Endothelial cell of umbilical vein (primary cell): ENCODE results near the gene PHF23. TPM values are rescaled to one million over a fixed set of nuclear protein-coding genes. Genes with fewer than 3 reads are reported as not detected.

Source experiments
- BruUV-seq: library from RNA; stranded (reverse); fragments of 400-500 nt; replicated peaks from 2 replicates; lab custom pipeline; 2021; lab: Mats Ljungman, UMichigan
- CTCF ChIA-PET: fragments of 300-600, 350-600 bp; sonication (Branson Sonifier 250); formaldehyde crosslinking; loops from one replicate; lab custom pipeline; 2021; ENCODE audit warnings: antibody characterized with exemption, inconsistent platforms; lab: Charles Lee
- POLR2A ChIA-PET: fragments of 300-600, 350-600 bp; sonication (Branson Sonifier 250); formaldehyde crosslinking; loops from one replicate; lab custom pipeline; 2021; ENCODE audit warnings: antibody characterized with exemption, inconsistent platforms; lab: Charles Lee
- DNase-seq: peaks from one replicate; pipeline ENCODE4 v3.0.0-alpha.2; 2011; ENCODE audit warnings: low read depth, low spot score
- FAIRE-seq: peaks from 2 replicates; lab custom pipeline; 2011; peaks lifted over from hg19 to GRCh38; lab: Jason Lieb, UNC
- H2AFZ ChIP-seq: 2 replicates; pipeline ENCODE4 v1.6.0; 2012; ENCODE audit warnings: low read depth, low read length, control low read depth, inconsistent platforms
- H3K27ac ChIP-seq: 2 replicates; pipeline ENCODE4 v1.5.1; 2011; ENCODE audit warnings: low read depth, mild to moderate bottlenecking, control low read depth, low read length, moderate library complexity; ENCODE audit not compliant: insufficient read depth
- H3K27me3 ChIP-seq, 2 experiments: 2 replicates each; pipeline versions ENCODE4 v1.6.0 to v1.6.1; 2011; ENCODE audit warnings: low read length in 2 of 2, mixed read lengths in 1 of 2; ENCODE audit not compliant: control insufficient read depth in 2 of 2, insufficient read depth in 2 of 2
- H3K36me3 ChIP-seq, 2 experiments: 2 replicates in 1 of 2; 3 replicates in 1 of 2; pipeline ENCODE4 v1.5.1; 2011; ENCODE audit warnings: low read length in 2 of 2, mild to moderate bottlenecking in 1 of 2, moderate library complexity in 1 of 2; ENCODE audit not compliant: control insufficient read depth in 2 of 2, insufficient read depth in 2 of 2; ENCODE audit errors: extremely low read depth in 1 of 2
- H3K4me1 ChIP-seq: 3 replicates; pipeline ENCODE4 v1.5.1; 2011; ENCODE audit warnings: mild to moderate bottlenecking, low read length; ENCODE audit not compliant: control insufficient read depth, insufficient read depth; ENCODE audit errors: extremely low read depth
- H3K4me2 ChIP-seq: 2 replicates; pipeline ENCODE4 v1.6.1; 2011; ENCODE audit warnings: low read length, control low read depth, mixed read lengths; ENCODE audit not compliant: insufficient read depth
- H3K4me3 ChIP-seq, 3 experiments: fragments of 200-600 bp in 1 of 3; sonication (generic), shearing (Covaris generic) in 1 of 3; replicated peaks in 1 of 3; 2 replicates each; pipeline ENCODE4 v1.5.1; 2011 to 2016; ENCODE audit warnings: control low read depth in 3 of 3, low read length in 3 of 3, mild to moderate bottlenecking in 2 of 3, inconsistent platforms in 1 of 3, low read depth in 1 of 3, moderate library complexity in 1 of 3; ENCODE audit not compliant: insufficient read depth in 1 of 3
- H3K79me2 ChIP-seq: 2 replicates; pipeline ENCODE4 v1.6.0; 2012; ENCODE audit warnings: low read length, inconsistent platforms; ENCODE audit not compliant: control insufficient read depth, insufficient read depth
- H3K9ac ChIP-seq: replicated peaks from 2 replicates; pipeline ENCODE3; 2011; ENCODE audit warnings: low read length, control low read depth; ENCODE audit not compliant: insufficient read depth; ENCODE audit errors: extremely low read depth
- H3K9me1 ChIP-seq: replicated peaks from 3 replicates; pipeline ENCODE4 v1.6.0; 2011; ENCODE audit warnings: mild to moderate bottlenecking, low read length; ENCODE audit not compliant: control insufficient read depth, insufficient read depth; ENCODE audit errors: extremely low read depth
- H3K9me3 ChIP-seq: replicated peaks from 2 replicates; pipeline ENCODE4 v1.5.1; 2012; ENCODE audit warnings: low read length, inconsistent platforms; ENCODE audit not compliant: control insufficient read depth, insufficient read depth
- H4K20me1 ChIP-seq: replicated peaks from 2 replicates; pipeline ENCODE3; 2011; ENCODE audit warnings: mild to moderate bottlenecking, low read length; ENCODE audit not compliant: control insufficient read depth, insufficient read depth; ENCODE audit errors: extremely low read depth
- CTCF ChIP-seq, 2 donors: IDR thresholded peaks; 1 replicate in 1 of 2; 2 replicates in 1 of 2; pipeline ENCODE4 v1.5.1; 2011; ENCODE audit warnings: low read length in 2 of 2, mild to moderate bottlenecking in 2 of 2, moderate library complexity in 2 of 2, control low read depth in 1 of 2, inconsistent platforms in 1 of 2, low read depth in 1 of 2; ENCODE audit not compliant: insufficient read depth in 1 of 2; ENCODE audit errors: extremely low read depth in 1 of 2
- EZH2 ChIP-seq: IDR thresholded peaks from 2 replicates; pipeline ENCODE4 v1.6.1; 2012; ENCODE audit warnings: borderline replicate concordance, low read depth, mild to moderate bottlenecking, moderate library complexity, low read length, inconsistent platforms; ENCODE audit not compliant: severe bottlenecking
- FOS ChIP-seq: IDR thresholded peaks from 2 replicates; pipeline ENCODE4 v1.6.1; 2011; ENCODE audit warnings: mild to moderate bottlenecking, low read length, moderate library complexity, borderline replicate concordance; ENCODE audit not compliant: insufficient read depth
- GATA2 ChIP-seq: IDR thresholded peaks from 2 replicates; pipeline ENCODE4 v1.7.0; 2011; ENCODE audit warnings: low read depth, mild to moderate bottlenecking, moderate library complexity, mixed read lengths, low read length; ENCODE audit not compliant: insufficient read length, insufficient read depth
- JUN ChIP-seq: IDR thresholded peaks from 2 replicates; pipeline ENCODE4 v1.6.1; 2011; ENCODE audit warnings: borderline replicate concordance, low read depth; ENCODE audit not compliant: insufficient read length, insufficient read depth
- MAX ChIP-seq: IDR thresholded peaks from 2 replicates; pipeline ENCODE4 v1.6.1; 2011; ENCODE audit not compliant: insufficient read depth, insufficient read length
- MYC ChIP-seq: IDR thresholded peaks from one replicate; pipeline ENCODE4 v1.6.1; 2011; ENCODE audit warnings: mild to moderate bottlenecking, low read depth, low read length
- POLR2A ChIP-seq: IDR thresholded peaks from 2 replicates; pipeline ENCODE4 v1.6.1; 2012; ENCODE audit warnings: low read depth, mild to moderate bottlenecking, control low read depth, low read length
- POLR2AphosphoS5 ChIP-seq: IDR thresholded peaks from 2 replicates; pipeline ENCODE4 v1.6.1; 2012; ENCODE audit warnings: low read depth, mild to moderate bottlenecking, control low read depth, low read length, moderate library complexity; ENCODE audit not compliant: insufficient read depth
- dilution Hi-C: fragments of 300-500 bp; cut with MboI; formaldehyde crosslinking; loops from one replicate; pipeline ENCODE4 v1.15.0; 2019; ENCODE audit warnings: low sequenced_read_pairs; ENCODE audit not compliant: extremely low pct_ligation_motif_present
- intact Hi-C: fragments of 100-400 bp; cut with micrococcal nuclease; formaldehyde crosslinking; loops from one replicate; pipeline ENCODE4 v1.10.0; 2022
- polyA plus RNA-seq, 4 experiments: library from polyadenylated mRNA; depleted of rRNA in 3 of 4; stranded (reverse) in 3 of 4; unstranded in 1 of 4; fragments of >200 nt; gene quantifications; 2 replicates each; pipeline versions ENCODE4 v1.2.1 to v1.2.3, GENCODE V29; 2011 to 2012; ENCODE audit warnings: missing spikeins in 1 of 4
- total RNA-seq: library from RNA; stranded (reverse); gene quantifications from 2 replicates; pipeline ENCODE4 v1.2.3, GENCODE V29; 2021

Gene PHF23
- total and polyA plus RNA-seq, 2 donors (not counting 3 experiments of a cell fraction or from before 2014, with no cell fraction given), result 35.6 to 54.7 TPM

GRCh38 chr17:7196651-7197401 is 42.4 kb downstream of the PHF23 start:
- Histone ChIP-seq H3K79me2 (no peaks in the 10 kb centered on the region), H3K36me3 (peaks cover 2 to 29% of the 10 kb centered on the region in 2 experiments), H3K9me3 (no peaks in the 10 kb centered on the region), H3K27me3 (no peaks in the 10 kb centered on the region), H3K4me2 (no peak overlapping the region), H3K9me1 (no peaks in the 10 kb centered on the region), H3K4me3 (no peak overlapping the region), H3K9ac (no peak overlapping the region), H4K20me1 (no peaks in the 10 kb centered on the region), H3K27ac (no peak overlapping the region), H3K4me1 (no peaks in the 10 kb centered on the region), H2AFZ (no peak overlapping the region)
- dilution Hi-C loops, result no loop called here
- DNase-seq (no peak), FAIRE-seq (no peak)
- no TSS peak for BruUV-seq
- intact Hi-C loops, result no loop called here
- ChIA-PET POLR2A (no interaction called here), CTCF (no interaction called here)
- TF ChIP-seq POLR2A (no peak), MAX (no peak), JUN (no peak), CTCF (IDR thresholded peaks at IDR 0.05; ENCODE audit: extremely low read depth in 1 of 2, insufficient read depth in 1 of 2, low read depth in 1 of 2, low read length in 2 of 2) (no peak), MYC (no peak), FOS (no peak), EZH2 (no peak), POLR2AphosphoS5 (no peak), GATA2 (no peak)
